Vagina (tissue), 2 donors: ENCODE measurements around the gene MELK.

Experiments
- POLR2AphosphoS5 ChIP-seq, 2 donors: sonication (generic); formaldehyde crosslinking; IDR thresholded peaks; one replicate each; pipeline ENCODE4 v1.9.0; 2017; ENCODE audit warnings: antibody characterized with exemption in 2 of 2, mild to moderate bottlenecking in 2 of 2, low read depth in 1 of 2; ENCODE audit not compliant: insufficient read depth in 1 of 2
- TF ChIP-seq, protein P1 (sequence below), 3 experiments: fragments of 450-650 bp in 2 of 3; fragments of 200-600 bp in 1 of 3; sonication (generic) in 1 of 3; IDR thresholded peaks; one replicate each; pipeline ENCODE4 v1.5.1; 2017 to 2019; ENCODE audit warnings: antibody characterized with exemption in 3 of 3, mild to moderate bottlenecking in 2 of 3, moderate library complexity in 2 of 3

DNA sequence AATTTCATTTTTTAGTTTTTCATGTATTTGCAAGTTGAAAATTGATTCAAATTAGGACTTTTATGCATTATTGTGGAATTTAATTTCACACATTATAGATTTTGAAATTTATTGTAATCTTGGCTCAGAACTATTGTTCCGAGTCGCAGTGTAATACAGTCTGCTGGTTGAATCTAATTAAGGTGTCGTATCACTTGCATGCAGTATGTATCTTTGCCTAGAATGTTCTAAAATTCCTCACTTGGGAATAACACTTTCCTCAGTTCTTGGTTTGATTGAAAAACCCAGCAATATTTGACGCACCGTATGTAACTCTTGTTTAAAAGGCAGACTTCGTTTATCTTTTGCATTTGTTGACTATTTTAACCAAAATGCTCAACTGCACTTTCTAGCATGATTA, 49.4 kb downstream of the MELK start:
- TF ChIP-seq, protein P1, sequence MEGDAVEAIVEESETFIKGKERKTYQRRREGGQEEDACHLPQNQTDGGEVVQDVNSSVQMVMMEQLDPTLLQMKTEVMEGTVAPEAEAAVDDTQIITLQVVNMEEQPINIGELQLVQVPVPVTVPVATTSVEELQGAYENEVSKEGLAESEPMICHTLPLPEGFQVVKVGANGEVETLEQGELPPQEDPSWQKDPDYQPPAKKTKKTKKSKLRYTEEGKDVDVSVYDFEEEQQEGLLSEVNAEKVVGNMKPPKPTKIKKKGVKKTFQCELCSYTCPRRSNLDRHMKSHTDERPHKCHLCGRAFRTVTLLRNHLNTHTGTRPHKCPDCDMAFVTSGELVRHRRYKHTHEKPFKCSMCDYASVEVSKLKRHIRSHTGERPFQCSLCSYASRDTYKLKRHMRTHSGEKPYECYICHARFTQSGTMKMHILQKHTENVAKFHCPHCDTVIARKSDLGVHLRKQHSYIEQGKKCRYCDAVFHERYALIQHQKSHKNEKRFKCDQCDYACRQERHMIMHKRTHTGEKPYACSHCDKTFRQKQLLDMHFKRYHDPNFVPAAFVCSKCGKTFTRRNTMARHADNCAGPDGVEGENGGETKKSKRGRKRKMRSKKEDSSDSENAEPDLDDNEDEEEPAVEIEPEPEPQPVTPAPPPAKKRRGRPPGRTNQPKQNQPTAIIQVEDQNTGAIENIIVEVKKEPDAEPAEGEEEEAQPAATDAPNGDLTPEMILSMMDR (IDR thresholded peaks at IDR 0.05): no peak
- no peak for TF ChIP-seq POLR2AphosphoS5 (IDR thresholded peaks at IDR 0.05; ENCODE audit: insufficient read depth in 1 of 2, low read depth in 1 of 2)
